NCI-H128 (cell line): ENCODE data around the gene LDB1.

Experiments used
- DNase-seq: peaks from one replicate; lab custom pipeline; 2025; ENCODE audit not compliant: unreplicated experiment; lab: John Stamatoyannopoulos, UW

LDB1 gene

GRCh38 chr10:102113956-102114857 is 6.0 kb downstream of the LDB1 start:
- DNase-seq = no peak

GRCh38 chr10:102113261-102113955 is 6.8 kb downstream of the LDB1 start:
- DNase-seq = no peak

GRCh38 chr10:102112210-102112817 is 7.9 kb downstream of the LDB1 start:
- no peak for DNase-seq

GRCh38 chr10:102111276-102111675 is 8.9 kb downstream of the LDB1 start:
- no peak for DNase-seq

GRCh38 chr10:102109166-102110116 is 10.7 kb downstream of the LDB1 start:
- DNase-seq = no peak

GRCh38 chr10:102106998-102107397 is 13.2 kb downstream of the LDB1 start:
- DNase-seq = no peak

- DNase-seq = no peak
Measured at GRCh38 chr10:102102421-102102820, 17.7 kb downstream of the LDB1 start.

GRCh38 chr10:102101152-102101551 is 19.0 kb downstream of the LDB1 start:
- no peak for DNase-seq

GRCh38 chr10:102096449-102096848 is 23.7 kb downstream of the LDB1 start:
- DNase-seq = no peak

GRCh38 chr10:102090772-102091171 is 29.4 kb downstream of the LDB1 start:
- no peak for DNase-seq

GRCh38 chr10:102086196-102086595 is 34.0 kb downstream of the LDB1 start:
- no peak for DNase-seq

- no peak for DNase-seq
Measured at GRCh38 chr10:102085336-102085735, 34.8 kb downstream of the LDB1 start.

GRCh38 chr10:102083541-102083940 is 36.6 kb downstream of the LDB1 start:
- no peak for DNase-seq

- peak; percentile 41 for DNase-seq
Measured at GRCh38 chr10:102072673-102073527, 47.3 kb downstream of the LDB1 start.

GRCh38 chr10:102069071-102069470 is 51.1 kb downstream of the LDB1 start:
- no peak for DNase-seq

- no peak for DNase-seq
Measured at GRCh38 chr10:102068216-102068615, 52.0 kb downstream of the LDB1 start.

GRCh38 chr10:102067091-102067916 is 52.9 kb downstream of the LDB1 start:
- no peak for DNase-seq

GRCh38 chr10:102066399-102067088 is 53.6 kb downstream of the LDB1 start:
- no peak for DNase-seq
